GM12891 (cell line): Measurements from ENCODE around the gene KCNAB2.

ENCODE experiments used
- POLR2A ChIP-seq: IDR thresholded peaks from 2 replicates; pipeline ENCODE4 v1.6.1; 2011; ENCODE audit warnings: low read depth, low read length, control low read depth
- POLR2AphosphoS5 ChIP-seq: IDR thresholded peaks from 2 replicates; pipeline ENCODE4 v1.6.1; 2011; ENCODE audit warnings: low read depth, low read length, control low read depth

DNA sequence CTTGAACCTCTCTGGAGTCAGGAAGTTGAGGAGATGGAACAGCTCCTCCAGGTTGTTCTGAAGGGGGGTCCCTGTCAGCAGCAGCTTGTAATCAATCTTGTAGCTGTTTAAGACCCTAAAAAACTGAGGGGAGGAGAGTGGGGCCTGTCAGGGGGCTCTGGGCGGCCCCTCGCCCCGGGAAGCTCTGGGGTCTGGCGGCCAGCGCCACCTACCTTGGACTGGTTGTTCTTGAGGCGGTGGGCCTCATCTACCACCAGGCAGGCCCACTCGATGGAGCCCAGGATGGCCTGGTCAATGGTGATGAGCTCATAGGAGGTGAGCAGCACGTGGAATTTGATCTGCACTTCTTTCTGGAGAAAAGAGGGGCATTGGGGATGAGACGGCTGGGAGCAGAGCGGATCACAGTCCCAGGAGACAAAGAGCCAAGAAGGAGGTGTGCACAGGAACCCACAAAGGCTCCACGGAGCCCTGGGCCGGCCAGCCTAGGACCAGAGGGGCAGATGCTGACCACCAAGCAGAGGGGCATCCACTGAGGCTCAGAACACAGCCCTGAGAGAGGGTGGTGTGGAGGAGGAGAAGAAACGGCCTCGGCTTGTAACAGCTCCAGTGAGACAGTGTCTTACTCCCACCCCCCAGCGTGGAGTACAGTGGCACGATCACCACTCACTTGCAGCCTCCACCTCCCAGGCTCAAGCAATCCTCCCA lies 91.0 kb downstream of the KCNAB2 start:
- no peak for TF ChIP-seq POLR2A
- no peak for TF ChIP-seq POLR2AphosphoS5
